Erythroblast (primary cell): Measurements from ENCODE around the gene PKD1L1.
"Not testable (repeated sequence)": the region's sequence is repeated elsewhere in the genome, so short reads cannot be mapped to it uniquely, and the experiment has no call there.

Experiments used
- GATA1 ChIP-seq: IDR thresholded peaks from 2 replicates; pipeline ENCODE4 v1.6.1; 2011; ENCODE audit warnings: low read depth, mild to moderate bottlenecking, control low read depth, low read length, moderate library complexity
- POLR2A ChIP-seq: IDR thresholded peaks from 2 replicates; pipeline ENCODE4 v1.6.1; 2011; ENCODE audit warnings: mild to moderate bottlenecking, low read length

GRCh38 chr7:47942651-47943050, 5.6 kb downstream of the PKD1L1 start:
- TF ChIP-seq POLR2A, GATA1: not testable (repeated sequence)
